ENCODE data around the gene NEK11. TPM values are rescaled to one million over a fixed set of nuclear protein-coding genes. Genes with fewer than 3 reads are reported as not detected.

The NEK11 gene
- total and polyA plus RNA-seq, 11 donors: 0.38 to 4.3 (median 2.1) TPM

- H3K36me3 ChIP-seq: no peaks in the 10 kb centered on the region
- TF ChIP-seq POLR2A (IDR thresholded peaks at IDR 0.05) (no peak), CTCF (IDR thresholded peaks at IDR 0.05) (no peak)
- no peaks in the 10 kb centered on the region for H3K9me3 ChIP-seq
- 52 to 65% (median 58%) methylated on average over 5 of the region's 5 CpGs for WGBS, 4 donors
- no peak for DNase-seq
- intact Hi-C loops (cut with DNase I): no loop called here
- no peak overlapping the region for H3K27ac ChIP-seq
- no peaks in the 10 kb centered on the region for H3K27me3 ChIP-seq
- H3K4me3 ChIP-seq: no peak overlapping the region
- no peak for ATAC-seq
- no peaks in the 10 kb centered on the region for H3K4me1 ChIP-seq
Measured at GRCh38 chr3:131162516-131162915, 135.8 kb downstream of the NEK11 start.

- Histone ChIP-seq H3K36me3 (no peaks in the 10 kb centered on the region), H3K27me3 (no peaks in the 10 kb centered on the region), H3K9me3 (no peaks in the 10 kb centered on the region), H3K4me1 (no peaks in the 10 kb centered on the region), H3K27ac (no peak overlapping the region), H3K4me3 (no peak overlapping the region)
- TF ChIP-seq POLR2A (IDR thresholded peaks at IDR 0.05) (no peak), CTCF (IDR thresholded peaks at IDR 0.05) (no peak)
- intact Hi-C loops (cut with DNase I): no loop called here
- WGBS, 4 donors: 75 to 92% (median 85%) methylated on average over 1 of the region's 1 CpG
- DNase-seq: no peak
- ATAC-seq: no peak
Measured at GRCh38 chr3:131167867-131168266, 141.2 kb downstream of the NEK11 start.

- no peaks in the 10 kb centered on the region for H3K4me1 ChIP-seq
- H3K36me3 ChIP-seq: no peaks in the 10 kb centered on the region
- intact Hi-C loops (cut with DNase I): no loop called here
- H3K4me3 ChIP-seq: no peak overlapping the region
- DNase-seq: no peak
- no peaks in the 10 kb centered on the region for H3K27me3 ChIP-seq
- 88 to 97% (median 91%) methylated on average over 3 of the region's 3 CpGs for WGBS, 4 donors
- TF ChIP-seq POLR2A (IDR thresholded peaks at IDR 0.05): no peak
- no peak for TF ChIP-seq CTCF (IDR thresholded peaks at IDR 0.05)
- no peak for ATAC-seq
- no peak overlapping the region for H3K27ac ChIP-seq
- H3K9me3 ChIP-seq: no peaks in the 10 kb centered on the region
Measured at GRCh38 chr3:131169331-131169730, 142.7 kb downstream of the NEK11 start.

- 81 to 92% (median 88%) methylated on average over 3 of the region's 3 CpGs for whole genome bisulfite sequencing, 4 donors
- ATAC-seq (no peak), DNase-seq (no peak)
- no peaks in the 10 kb centered on the region for H3K4me1 ChIP-seq
- intact Hi-C loops (cut with DNase I): no loop called here
- TF ChIP-seq POLR2A (IDR thresholded peaks at IDR 0.05) (no peak), CTCF (IDR thresholded peaks at IDR 0.05) (no peak)
- H3K9me3 ChIP-seq: no peaks in the 10 kb centered on the region
- H3K27ac ChIP-seq: no peak overlapping the region
- H3K4me3 ChIP-seq: no peak overlapping the region
- H3K27me3 ChIP-seq: no peaks in the 10 kb centered on the region
- no peaks in the 10 kb centered on the region for H3K36me3 ChIP-seq
Measured at GRCh38 chr3:131172502-131173200, 146.0 kb downstream of the NEK11 start.
